ENCODE measurements around the gene DSCAM. TPM values are rescaled to one million over a fixed set of nuclear protein-coding genes. Genes with fewer than 3 reads are reported as not detected.
A peak's percentile ranks its signal among the peaks of the same experiment; 100 is the strongest.

Gene DSCAM
- total RNA-seq, 1 donor from 2014 or later, result not detected

GRCh38 chr21:40257342-40257741 is 589.6 kb downstream of the DSCAM start:
- H3K9me3 ChIP-seq (ENCODE audit: low read depth), result no peaks in the 10 kb centered on the region
- H2AFZ ChIP-seq (replicated peaks), result no peak overlapping the region
- H3K9ac ChIP-seq, result no peak overlapping the region
- no peak overlapping the region for H3K27ac ChIP-seq
- H3K36me3 ChIP-seq, result no peaks in the 10 kb centered on the region
- H3K4me2 ChIP-seq, result no peak overlapping the region
- H3K4me1 Mint-ChIP-seq, result no peaks in the 10 kb centered on the region
- H3K79me2 ChIP-seq (ENCODE audit: low read depth), result no peaks in the 10 kb centered on the region
- no peak overlapping the region for H3K4me3 Mint-ChIP-seq
- no peak overlapping the region for H3K27ac Mint-ChIP-seq
- no peak for TF ChIP-seq CTCF (IDR thresholded peaks at IDR 0.05)
- no peak overlapping the region for H3K4me3 ChIP-seq
- no peak for DNase-seq (ENCODE audit: low spot score)
- H3K4me1 ChIP-seq, result no peaks in the 10 kb centered on the region
- H3K27me3 ChIP-seq, result no peaks in the 10 kb centered on the region
- H3K36me3 Mint-ChIP-seq, result no peaks in the 10 kb centered on the region
- no peaks in the 10 kb centered on the region for H3F3A ChIP-seq (ENCODE audit: low read depth)
- H3K9me3 Mint-ChIP-seq, result no peaks in the 10 kb centered on the region
- H4K20me1 ChIP-seq (ENCODE audit: low read depth), result no peaks in the 10 kb centered on the region
- H3K27me3 Mint-ChIP-seq (ENCODE audit: insufficient read depth, low read depth), result peaks cover 7% of the 10 kb centered on the region

GRCh38 chr21:40255518-40256444 is 591.2 kb downstream of the DSCAM start:
- H3K79me2 ChIP-seq (ENCODE audit: low read depth), result no peaks in the 10 kb centered on the region
- no peak overlapping the region for H3K4me2 ChIP-seq
- H3K4me3 Mint-ChIP-seq, result no peak overlapping the region
- H3K4me3 ChIP-seq, result no peak overlapping the region
- no peaks in the 10 kb centered on the region for H3K36me3 Mint-ChIP-seq
- H3K27ac ChIP-seq, result no peak overlapping the region
- peaks cover 9% of the 10 kb centered on the region for H3K27me3 Mint-ChIP-seq (ENCODE audit: insufficient read depth, low read depth)
- H2AFZ ChIP-seq (replicated peaks), result no peak overlapping the region
- H3K9ac ChIP-seq, result no peak overlapping the region
- H3K36me3 ChIP-seq, result no peaks in the 10 kb centered on the region
- H3K9me3 ChIP-seq (ENCODE audit: low read depth), result no peaks in the 10 kb centered on the region
- H3K4me1 Mint-ChIP-seq, result no peaks in the 10 kb centered on the region
- H3K27ac Mint-ChIP-seq, result no peak overlapping the region
- no peaks in the 10 kb centered on the region for H3K4me1 ChIP-seq
- H4K20me1 ChIP-seq (ENCODE audit: low read depth), result no peaks in the 10 kb centered on the region
- TF ChIP-seq EZH2phosphoT487 (IDR thresholded peaks at IDR 0.05), result no peak
- TF ChIP-seq EZH2 (IDR thresholded peaks at IDR 0.05), result no peak
- H3F3A ChIP-seq (ENCODE audit: low read depth), result no peaks in the 10 kb centered on the region
- H3K27me3 ChIP-seq, result no peaks in the 10 kb centered on the region
- DNase-seq (ENCODE audit: low spot score), result no peak
- H3K9me3 Mint-ChIP-seq, result peaks cover 2% of the 10 kb centered on the region

- no peak overlapping the region for H3K27ac Mint-ChIP-seq
- H3K27me3 Mint-ChIP-seq (ENCODE audit: insufficient read depth, low read depth), result peaks cover 9% of the 10 kb centered on the region
- no peak overlapping the region for H3K4me3 Mint-ChIP-seq
- Histone ChIP-seq H3K27ac (no peak overlapping the region), H3K4me3 (no peak overlapping the region), H4K20me1 (ENCODE audit: low read depth) (no peaks in the 10 kb centered on the region), H3F3A (ENCODE audit: low read depth) (no peaks in the 10 kb centered on the region), H3K9me3 (ENCODE audit: low read depth) (no peaks in the 10 kb centered on the region), H3K27me3 (no peaks in the 10 kb centered on the region), H3K4me2 (no peak overlapping the region), H3K9ac (no peak overlapping the region), H2AFZ (replicated peaks) (peak overlapping the region; percentile 10), H3K4me1 (no peaks in the 10 kb centered on the region), H3K79me2 (ENCODE audit: low read depth) (no peaks in the 10 kb centered on the region), H3K36me3 (no peaks in the 10 kb centered on the region)
- H3K9me3 Mint-ChIP-seq, result peaks cover 2% of the 10 kb centered on the region
- no peaks in the 10 kb centered on the region for H3K4me1 Mint-ChIP-seq
- no peaks in the 10 kb centered on the region for H3K36me3 Mint-ChIP-seq
- TF ChIP-seq CTCF (IDR thresholded peaks at IDR 0.05), result no peak
- TF ChIP-seq EZH2phosphoT487 (IDR thresholded peaks at IDR 0.05), result no peak
- TF ChIP-seq EZH2 (IDR thresholded peaks at IDR 0.05), result no peak
- DNase-seq (ENCODE audit: low spot score), result no peak
Observed at GRCh38 chr21:40254540-40255465, 592.2 kb downstream of the DSCAM start.
